ENCODE measurements around the gene CNTNAP4. TPM values are rescaled to one million over a fixed set of nuclear protein-coding genes. Genes with fewer than 3 reads are reported as not detected.

Gene CNTNAP4
- polyA plus RNA-seq, 1 of the 3 experiments (the other 2 are of a cell fraction), result not detected

- H2AFZ ChIP-seq (ENCODE audit: low read depth), result no peak overlapping the region
- H4K20me1 ChIP-seq (ENCODE audit: insufficient read depth), result no peaks in the 10 kb centered on the region
- H3K4me2 ChIP-seq, result no peak overlapping the region
- H3K9me3 ChIP-seq, result no peaks in the 10 kb centered on the region
- no peaks in the 10 kb centered on the region for H3F3A ChIP-seq (replicated peaks; ENCODE audit: insufficient read depth)
- TF ChIP-seq GATA2 (CRISPR knock-in tag; IDR thresholded peaks at IDR 0.05), result no peak
- 58% methylated on average over 3 of the region's 3 CpGs for WGBS (ENCODE audit: low lambda C conversion rate)
- ChIA-PET CTCF (no interaction called here), POLR2A (no interaction called here)
- no peak for DNase-seq
- no peaks in the 10 kb centered on the region for H3K4me1 ChIP-seq (ENCODE audit: control insufficient read depth in 1 of 2, insufficient read depth in 2 of 2, low read depth in 1 of 2, low read length in 1 of 2)
- no peaks in the 10 kb centered on the region for H3K79me2 ChIP-seq (ENCODE audit: insufficient read depth)
- H3K27ac ChIP-seq (ENCODE audit: low read depth in 2 of 2, low read length in 1 of 2), result no peak overlapping the region
- H3K36me3 ChIP-seq (replicated peaks in 1 of 2; ENCODE audit: control insufficient read depth in 1 of 2, insufficient read depth in 2 of 2, low read length in 1 of 2), result no peaks in the 10 kb centered on the region
- H3K9me2 ChIP-seq, result no peaks in the 10 kb centered on the region
- H3K4me3 ChIP-seq (ENCODE audit: low read depth in 2 of 2, low read length in 1 of 2), result no peak overlapping the region
- H3K9ac ChIP-seq, result no peak overlapping the region
- H3K27me3 ChIP-seq (ENCODE audit: insufficient read depth), result no peaks in the 10 kb centered on the region
Measured at GRCh38 chr16:76464955-76465620, 187.9 kb downstream of the CNTNAP4 start.

DNA sequence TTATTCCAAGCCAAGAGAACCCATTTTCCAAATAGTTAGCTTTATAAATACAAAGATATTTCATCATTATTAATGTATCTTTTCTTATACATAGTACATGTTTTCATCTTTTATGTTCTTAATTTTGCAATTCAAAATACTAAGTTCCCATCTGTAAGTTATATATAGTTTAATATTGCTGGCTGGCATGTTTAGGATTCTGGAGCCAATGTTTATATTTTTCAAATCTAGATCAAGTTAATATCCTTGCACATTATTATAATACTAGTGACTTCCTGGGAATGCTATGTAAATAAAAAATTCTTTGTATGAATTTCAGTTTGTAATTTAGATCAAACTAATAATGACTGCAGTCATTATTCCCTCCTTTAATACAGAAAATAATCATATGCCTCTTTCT, 189.7 kb downstream of the CNTNAP4 start:
- Histone ChIP-seq H3K9ac (no peak overlapping the region), H2AFZ (ENCODE audit: low read depth) (no peak overlapping the region), H3K9me2 (no peaks in the 10 kb centered on the region), H3K27me3 (ENCODE audit: insufficient read depth) (no peaks in the 10 kb centered on the region), H3K4me3 (ENCODE audit: low read depth in 2 of 2, low read length in 1 of 2) (no peak overlapping the region), H3K4me2 (no peak overlapping the region), H3K9me3 (no peaks in the 10 kb centered on the region), H3K27ac (ENCODE audit: low read depth in 2 of 2, low read length in 1 of 2) (no peak overlapping the region), H3K36me3 (replicated peaks in 1 of 2; ENCODE audit: control insufficient read depth in 1 of 2, insufficient read depth in 2 of 2, low read length in 1 of 2) (no peaks in the 10 kb centered on the region), H3K79me2 (ENCODE audit: insufficient read depth) (no peaks in the 10 kb centered on the region), H3F3A (replicated peaks; ENCODE audit: insufficient read depth) (no peaks in the 10 kb centered on the region), H3K4me1 (ENCODE audit: control insufficient read depth in 1 of 2, insufficient read depth in 2 of 2, low read depth in 1 of 2, low read length in 1 of 2) (no peaks in the 10 kb centered on the region), H4K20me1 (ENCODE audit: insufficient read depth) (no peaks in the 10 kb centered on the region)
- no peak for DNase-seq
- no peak for TF ChIP-seq TEAD4 (IDR thresholded peaks at IDR 0.05; ENCODE audit: borderline replicate concordance, insufficient read depth)
- no peak for TF ChIP-seq MXI1 (IDR thresholded peaks at IDR 0.05; ENCODE audit: low read depth, low read length)
- TF ChIP-seq SIN3A (IDR thresholded peaks at IDR 0.05; ENCODE audit: borderline replicate concordance, low read depth, low read length), result no peak
- TF ChIP-seq, protein P1, sequence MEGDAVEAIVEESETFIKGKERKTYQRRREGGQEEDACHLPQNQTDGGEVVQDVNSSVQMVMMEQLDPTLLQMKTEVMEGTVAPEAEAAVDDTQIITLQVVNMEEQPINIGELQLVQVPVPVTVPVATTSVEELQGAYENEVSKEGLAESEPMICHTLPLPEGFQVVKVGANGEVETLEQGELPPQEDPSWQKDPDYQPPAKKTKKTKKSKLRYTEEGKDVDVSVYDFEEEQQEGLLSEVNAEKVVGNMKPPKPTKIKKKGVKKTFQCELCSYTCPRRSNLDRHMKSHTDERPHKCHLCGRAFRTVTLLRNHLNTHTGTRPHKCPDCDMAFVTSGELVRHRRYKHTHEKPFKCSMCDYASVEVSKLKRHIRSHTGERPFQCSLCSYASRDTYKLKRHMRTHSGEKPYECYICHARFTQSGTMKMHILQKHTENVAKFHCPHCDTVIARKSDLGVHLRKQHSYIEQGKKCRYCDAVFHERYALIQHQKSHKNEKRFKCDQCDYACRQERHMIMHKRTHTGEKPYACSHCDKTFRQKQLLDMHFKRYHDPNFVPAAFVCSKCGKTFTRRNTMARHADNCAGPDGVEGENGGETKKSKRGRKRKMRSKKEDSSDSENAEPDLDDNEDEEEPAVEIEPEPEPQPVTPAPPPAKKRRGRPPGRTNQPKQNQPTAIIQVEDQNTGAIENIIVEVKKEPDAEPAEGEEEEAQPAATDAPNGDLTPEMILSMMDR (IDR thresholded peaks at IDR 0.05), result no peak
- no peak for TF ChIP-seq FOSL2 (IDR thresholded peaks at IDR 0.05; ENCODE audit: borderline replicate concordance, low read depth)
- no peak for TF ChIP-seq PBX3 (IDR thresholded peaks at IDR 0.05)
- TF ChIP-seq FOXM1 (IDR thresholded peaks at IDR 0.05; ENCODE audit: low read depth), result no peak
- TF ChIP-seq EZH2phosphoT487 (IDR thresholded peaks at IDR 0.05; ENCODE audit: borderline replicate concordance, low read depth), result no peak
- ChIA-PET POLR2A (no interaction called here), CTCF (no interaction called here)

Data from SK-N-SH (cell line).